ENCODE results near the gene ZBTB9.

ZBTB9 gene

GRCh38 chr6:33488339-33488738 lies 34.0 kb downstream of the ZBTB9 start:
- Histone ChIP-seq H3K9me3 (ENCODE audit: insufficient read depth, low read length, severe bottlenecking) (no peaks in the 10 kb centered on the region), H3K36me3 (ENCODE audit: insufficient read depth, low read length) (no peaks in the 10 kb centered on the region), H3K4me1 (ENCODE audit: insufficient read depth, low read length) (no peaks in the 10 kb centered on the region), H3K9ac (ENCODE audit: low read depth, low read length) (no peak overlapping the region), H3K27ac (ENCODE audit: low read length) (no peak overlapping the region), H2AFZ (ENCODE audit: low read depth, low read length) (no peak overlapping the region), H4K20me1 (ENCODE audit: insufficient read depth, low read length) (no peaks in the 10 kb centered on the region), H3K27me3 (ENCODE audit: insufficient read depth, low read length, poor library complexity) (no peaks in the 10 kb centered on the region), H3K4me2 (ENCODE audit: insufficient read depth, low read length) (no peak overlapping the region), H3K4me3 (ENCODE audit: low read depth in 1 of 2, low read length in 2 of 2) (no peak overlapping the region), H3K79me2 (ENCODE audit: insufficient read depth, low read length) (no peaks in the 10 kb centered on the region)
- ATAC-seq (ENCODE audit: insufficient read depth, low read depth) = no peak
- no peak for DNase-seq
- TF ChIP-seq, protein P1, sequence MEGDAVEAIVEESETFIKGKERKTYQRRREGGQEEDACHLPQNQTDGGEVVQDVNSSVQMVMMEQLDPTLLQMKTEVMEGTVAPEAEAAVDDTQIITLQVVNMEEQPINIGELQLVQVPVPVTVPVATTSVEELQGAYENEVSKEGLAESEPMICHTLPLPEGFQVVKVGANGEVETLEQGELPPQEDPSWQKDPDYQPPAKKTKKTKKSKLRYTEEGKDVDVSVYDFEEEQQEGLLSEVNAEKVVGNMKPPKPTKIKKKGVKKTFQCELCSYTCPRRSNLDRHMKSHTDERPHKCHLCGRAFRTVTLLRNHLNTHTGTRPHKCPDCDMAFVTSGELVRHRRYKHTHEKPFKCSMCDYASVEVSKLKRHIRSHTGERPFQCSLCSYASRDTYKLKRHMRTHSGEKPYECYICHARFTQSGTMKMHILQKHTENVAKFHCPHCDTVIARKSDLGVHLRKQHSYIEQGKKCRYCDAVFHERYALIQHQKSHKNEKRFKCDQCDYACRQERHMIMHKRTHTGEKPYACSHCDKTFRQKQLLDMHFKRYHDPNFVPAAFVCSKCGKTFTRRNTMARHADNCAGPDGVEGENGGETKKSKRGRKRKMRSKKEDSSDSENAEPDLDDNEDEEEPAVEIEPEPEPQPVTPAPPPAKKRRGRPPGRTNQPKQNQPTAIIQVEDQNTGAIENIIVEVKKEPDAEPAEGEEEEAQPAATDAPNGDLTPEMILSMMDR (IDR thresholded peaks at IDR 0.05; ENCODE audit: borderline replicate concordance, extremely low read depth, low read length, poor library complexity, severe bottlenecking) = no peak
- TF ChIP-seq EZH2 (IDR thresholded peaks at IDR 0.05; ENCODE audit: borderline replicate concordance, low read depth, low read length, severe bottlenecking) = no peak

DNA sequence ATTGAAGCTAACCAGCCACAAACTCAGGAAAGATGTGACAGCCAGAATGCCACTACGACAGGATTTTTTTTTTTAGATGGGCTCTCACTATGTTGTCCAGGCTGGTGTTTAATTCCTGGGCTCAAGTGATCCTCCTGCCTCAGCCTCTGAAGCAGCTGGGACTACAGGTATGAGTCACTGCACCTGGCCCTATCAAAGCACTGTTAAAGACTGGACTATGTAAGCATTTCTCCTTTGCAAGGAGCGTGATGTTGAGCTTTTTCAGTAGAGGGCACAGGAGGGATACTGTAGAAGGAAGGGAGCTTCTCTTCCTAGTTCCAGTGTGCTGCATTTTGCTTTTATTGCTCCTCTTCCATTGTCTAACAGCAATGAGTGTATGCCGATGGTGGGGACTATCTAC lies 35.8 kb downstream of the ZBTB9 start:
- no peak overlapping the region for H2AFZ ChIP-seq (ENCODE audit: low read depth, low read length)

GRCh38 chr6:33490621-33491020 lies 36.2 kb downstream of the ZBTB9 start:
- Histone ChIP-seq H4K20me1 (ENCODE audit: insufficient read depth, low read length) (no peaks in the 10 kb centered on the region), H3K4me1 (ENCODE audit: insufficient read depth, low read length) (no peaks in the 10 kb centered on the region), H3K9me3 (ENCODE audit: insufficient read depth, low read length, severe bottlenecking) (no peaks in the 10 kb centered on the region), H3K27ac (ENCODE audit: low read length) (no peak overlapping the region), H3K4me3 (ENCODE audit: low read depth in 1 of 2, low read length in 2 of 2) (no peak overlapping the region), H3K4me2 (ENCODE audit: insufficient read depth, low read length) (no peak overlapping the region), H3K9ac (ENCODE audit: low read depth, low read length) (no peak overlapping the region), H3K36me3 (ENCODE audit: insufficient read depth, low read length) (no peaks in the 10 kb centered on the region), H2AFZ (ENCODE audit: low read depth, low read length) (no peak overlapping the region), H3K27me3 (ENCODE audit: insufficient read depth, low read length, poor library complexity) (no peaks in the 10 kb centered on the region), H3K79me2 (ENCODE audit: insufficient read depth, low read length) (no peaks in the 10 kb centered on the region)
- DNase-seq (no peak), ATAC-seq (ENCODE audit: insufficient read depth, low read depth) (no peak)
- no peak for TF ChIP-seq EZH2 (IDR thresholded peaks at IDR 0.05; ENCODE audit: borderline replicate concordance, low read depth, low read length, severe bottlenecking)
- TF ChIP-seq, protein P1 (IDR thresholded peaks at IDR 0.05; ENCODE audit: borderline replicate concordance, extremely low read depth, low read length, poor library complexity, severe bottlenecking) = no peak

More for the DNA sequence above, 35.8 kb downstream of the ZBTB9 start:
- H3K4me1 ChIP-seq (ENCODE audit: insufficient read depth, low read length) = no peaks in the 10 kb centered on the region
- H3K79me2 ChIP-seq (ENCODE audit: insufficient read depth, low read length) = no peaks in the 10 kb centered on the region
- H3K36me3 ChIP-seq (ENCODE audit: insufficient read depth, low read length) = no peaks in the 10 kb centered on the region
- no peak for ATAC-seq (ENCODE audit: insufficient read depth, low read depth)
- no peak for TF ChIP-seq EZH2 (IDR thresholded peaks at IDR 0.05; ENCODE audit: borderline replicate concordance, low read depth, low read length, severe bottlenecking)
- TF ChIP-seq, protein P1 (IDR thresholded peaks at IDR 0.05; ENCODE audit: borderline replicate concordance, extremely low read depth, low read length, poor library complexity, severe bottlenecking) = no peak
- no peaks in the 10 kb centered on the region for H3K27me3 ChIP-seq (ENCODE audit: insufficient read depth, low read length, poor library complexity)
- H3K4me2 ChIP-seq (ENCODE audit: insufficient read depth, low read length) = no peak overlapping the region
- no peaks in the 10 kb centered on the region for H3K9me3 ChIP-seq (ENCODE audit: insufficient read depth, low read length, severe bottlenecking)
- no peak for DNase-seq
- H3K9ac ChIP-seq (ENCODE audit: low read depth, low read length) = no peak overlapping the region
- H3K4me3 ChIP-seq (ENCODE audit: low read depth in 1 of 2, low read length in 2 of 2) = no peak overlapping the region
- H4K20me1 ChIP-seq (ENCODE audit: insufficient read depth, low read length) = no peaks in the 10 kb centered on the region
- no peak overlapping the region for H3K27ac ChIP-seq (ENCODE audit: low read length)

DNA sequence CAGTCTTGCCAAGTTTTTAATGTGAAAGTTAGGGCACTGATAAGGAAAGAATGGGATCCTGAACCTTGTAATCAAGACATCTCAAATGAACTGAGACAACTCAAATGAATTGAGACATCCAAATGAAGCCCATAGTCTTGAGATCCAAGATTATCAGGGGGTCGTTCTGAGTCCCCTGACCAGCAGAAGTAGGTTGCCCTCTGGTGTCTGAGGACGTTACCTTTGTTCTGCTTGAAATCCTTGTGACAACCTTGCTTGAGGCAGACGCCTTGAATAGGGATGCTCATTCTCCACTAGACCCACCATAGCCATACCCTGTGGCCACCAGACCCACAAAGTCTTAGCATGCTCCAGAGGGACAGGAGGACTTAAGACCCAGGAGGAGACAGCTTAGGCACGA lies 37.7 kb downstream of the ZBTB9 start:
- no peak overlapping the region for H3K27ac ChIP-seq (ENCODE audit: low read length)
- no peak overlapping the region for H2AFZ ChIP-seq (ENCODE audit: low read depth, low read length)
- ATAC-seq (ENCODE audit: insufficient read depth, low read depth) (no peak), DNase-seq (no peak)
- no peaks in the 10 kb centered on the region for H3K79me2 ChIP-seq (ENCODE audit: insufficient read depth, low read length)
- H3K36me3 ChIP-seq (ENCODE audit: insufficient read depth, low read length) = no peaks in the 10 kb centered on the region
- no peak overlapping the region for H3K9ac ChIP-seq (ENCODE audit: low read depth, low read length)
- no peaks in the 10 kb centered on the region for H3K9me3 ChIP-seq (ENCODE audit: insufficient read depth, low read length, severe bottlenecking)
- H3K4me2 ChIP-seq (ENCODE audit: insufficient read depth, low read length) = no peak overlapping the region
- TF ChIP-seq, protein P1 (IDR thresholded peaks at IDR 0.05; ENCODE audit: borderline replicate concordance, extremely low read depth, low read length, poor library complexity, severe bottlenecking) = peak; percentile 28
- TF ChIP-seq EZH2 (IDR thresholded peaks at IDR 0.05; ENCODE audit: borderline replicate concordance, low read depth, low read length, severe bottlenecking) = no peak
- no peak overlapping the region for H3K4me3 ChIP-seq (ENCODE audit: low read depth in 1 of 2, low read length in 2 of 2)
- H3K27me3 ChIP-seq (ENCODE audit: insufficient read depth, low read length, poor library complexity) = no peaks in the 10 kb centered on the region
- no peaks in the 10 kb centered on the region for H3K4me1 ChIP-seq (ENCODE audit: insufficient read depth, low read length)
- no peaks in the 10 kb centered on the region for H4K20me1 ChIP-seq (ENCODE audit: insufficient read depth, low read length)

All from DND-41 (cell line).